Heart left ventricle (tissue), 13 donors: Measurements from ENCODE around the gene SNRNP35.
"Not testable (repeated sequence)": the region's sequence is repeated elsewhere in the genome, so short reads cannot be mapped to it uniquely, and the experiment has no call there.

ENCODE experiments used
- POLR2A ChIP-seq, 2 donors: fragments of 450-650 bp; IDR thresholded peaks; one replicate each; pipeline ENCODE4 v1.6.1; 2017; ENCODE audit warnings: antibody characterized with exemption in 2 of 2, mild to moderate bottlenecking in 2 of 2, moderate library complexity in 2 of 2
- TF ChIP-seq, protein P1 (sequence below), 12 donors: fragments of 200-600 bp; sonication (generic) in 4 of 12; IDR thresholded peaks; one replicate each; pipeline versions ENCODE4 v1.5.0 to v1.8.0; 2018 to 2022; ENCODE audit warnings: antibody characterized with exemption in 12 of 12, mild to moderate bottlenecking in 5 of 12
- donor health status: ischemic (EF 13 %, LVEDD 7.1; RV severe dilation, severe dysfunction).
- donor health status: DM: no; HTN: yes; CAD: no.
- donor health status: DM: no; HTN: no; CAD: no.
- donor health status: ischemic (EF 25% LVEDD 6.9; RV normal size, moderate dysfunction).
- donor health status: ischemic (EF 25% LVEDD 5.7; RV mildly dilated, moderate dysfunction).
- donor health status: ischemic (EF 35%, LVEDD 5.7; RV mildly dilated, moderate dysfunction).
- donor health status: nonischemic (EF 11% LVEDD 7.7; RV severe dilation, severe dysfunction).
- donor health status: DM: yes; HTN: yes; CAD: no.
- donor health status: PGD.
- donor health status: ischemic (EF 29% LVEDD 5.4; RV normal size, mild dysfunction).
- donor health status: nonischemic (EF 23%, LVEDD 6.1; RV moderate dilation, normal function).

DNA sequence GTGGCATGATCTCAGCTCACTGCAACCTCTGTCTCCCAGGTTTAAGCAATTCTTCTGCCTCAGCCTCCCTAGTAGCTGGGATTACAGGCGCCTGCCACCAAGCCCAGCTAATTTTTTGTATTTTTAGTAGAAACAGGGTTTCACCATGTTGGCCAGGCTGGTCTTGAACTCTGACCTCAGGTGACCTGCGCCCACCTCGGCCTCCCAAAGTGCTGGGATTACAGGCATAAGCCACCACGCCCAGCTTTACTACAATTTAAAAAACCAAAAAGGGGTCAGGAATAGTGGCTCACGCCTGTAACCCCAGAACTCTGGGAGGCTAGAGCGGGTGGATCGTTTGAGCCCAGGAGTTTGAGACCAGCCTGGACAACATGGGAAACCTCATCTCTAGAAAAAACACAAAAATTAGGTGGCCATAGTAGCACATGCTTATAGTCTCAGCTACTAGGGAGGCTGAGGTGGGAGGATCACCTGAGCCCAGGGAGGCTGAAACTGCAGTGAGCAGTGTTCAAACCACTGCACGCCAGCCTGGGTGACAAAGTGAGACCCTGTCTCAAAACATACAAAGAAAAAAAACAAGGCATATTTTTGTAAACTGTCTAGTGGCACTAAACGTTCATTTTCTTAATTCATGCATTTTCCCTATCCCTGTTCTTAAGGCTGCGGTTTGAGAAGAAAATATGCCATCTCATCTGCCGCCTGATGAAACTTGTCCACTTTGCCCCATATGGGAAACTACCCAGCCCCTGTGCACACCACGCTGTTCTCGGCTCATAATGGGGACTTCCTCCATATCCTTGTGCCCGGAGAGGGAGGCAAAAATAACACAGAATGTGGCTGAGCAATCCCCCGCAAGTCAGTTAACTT lies 25.8 kb upstream of the SNRNP35 start:
- TF ChIP-seq, protein P1, sequence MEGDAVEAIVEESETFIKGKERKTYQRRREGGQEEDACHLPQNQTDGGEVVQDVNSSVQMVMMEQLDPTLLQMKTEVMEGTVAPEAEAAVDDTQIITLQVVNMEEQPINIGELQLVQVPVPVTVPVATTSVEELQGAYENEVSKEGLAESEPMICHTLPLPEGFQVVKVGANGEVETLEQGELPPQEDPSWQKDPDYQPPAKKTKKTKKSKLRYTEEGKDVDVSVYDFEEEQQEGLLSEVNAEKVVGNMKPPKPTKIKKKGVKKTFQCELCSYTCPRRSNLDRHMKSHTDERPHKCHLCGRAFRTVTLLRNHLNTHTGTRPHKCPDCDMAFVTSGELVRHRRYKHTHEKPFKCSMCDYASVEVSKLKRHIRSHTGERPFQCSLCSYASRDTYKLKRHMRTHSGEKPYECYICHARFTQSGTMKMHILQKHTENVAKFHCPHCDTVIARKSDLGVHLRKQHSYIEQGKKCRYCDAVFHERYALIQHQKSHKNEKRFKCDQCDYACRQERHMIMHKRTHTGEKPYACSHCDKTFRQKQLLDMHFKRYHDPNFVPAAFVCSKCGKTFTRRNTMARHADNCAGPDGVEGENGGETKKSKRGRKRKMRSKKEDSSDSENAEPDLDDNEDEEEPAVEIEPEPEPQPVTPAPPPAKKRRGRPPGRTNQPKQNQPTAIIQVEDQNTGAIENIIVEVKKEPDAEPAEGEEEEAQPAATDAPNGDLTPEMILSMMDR (IDR thresholded peaks at IDR 0.05) = not testable (repeated sequence)
- TF ChIP-seq POLR2A (IDR thresholded peaks at IDR 0.05) = not testable (repeated sequence)
